OCI-LY7 (cell line): ENCODE measurements around the gene PHACTR2.

ENCODE experiments used
- EZH2phosphoT487 ChIP-seq: fragments of 200-600 bp; sonication (generic); IDR thresholded peaks from 2 replicates; pipeline ENCODE4 v1.6.1; 2018; ENCODE audit warnings: low read depth, borderline replicate concordance, mild to moderate bottlenecking, mixed run types, antibody characterized with exemption, low read length, moderate library complexity, mixed read lengths
- TF ChIP-seq, protein P1 (sequence below): fragments of 200-600 bp; sonication (generic); conservative IDR thresholded peaks from 2 replicates; pipeline ENCODE4 v1.5.1; 2014; ENCODE audit warnings: mild to moderate bottlenecking, antibody characterized with exemption, low read length, moderate library complexity, mixed read lengths

DNA sequence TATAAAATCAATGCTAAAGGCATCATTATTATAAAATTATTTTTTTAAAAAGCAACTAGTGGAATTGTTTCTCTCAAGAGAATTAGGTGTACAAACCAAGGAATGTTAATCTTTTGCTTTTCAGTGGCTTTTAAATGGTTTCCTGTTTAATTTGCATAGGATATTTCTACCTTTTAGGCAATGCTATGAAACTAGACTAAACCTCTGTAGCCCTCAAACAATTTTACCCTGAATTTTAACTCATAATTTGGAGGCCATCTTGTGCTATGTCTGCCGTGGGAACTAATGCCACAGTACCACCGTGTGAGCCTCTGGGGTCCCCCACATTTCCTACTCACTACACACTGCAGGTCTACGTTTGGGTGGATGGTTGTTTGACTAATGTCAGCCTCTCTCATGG lies 20.6 kb downstream of the PHACTR2 start:
- TF ChIP-seq, protein P1, sequence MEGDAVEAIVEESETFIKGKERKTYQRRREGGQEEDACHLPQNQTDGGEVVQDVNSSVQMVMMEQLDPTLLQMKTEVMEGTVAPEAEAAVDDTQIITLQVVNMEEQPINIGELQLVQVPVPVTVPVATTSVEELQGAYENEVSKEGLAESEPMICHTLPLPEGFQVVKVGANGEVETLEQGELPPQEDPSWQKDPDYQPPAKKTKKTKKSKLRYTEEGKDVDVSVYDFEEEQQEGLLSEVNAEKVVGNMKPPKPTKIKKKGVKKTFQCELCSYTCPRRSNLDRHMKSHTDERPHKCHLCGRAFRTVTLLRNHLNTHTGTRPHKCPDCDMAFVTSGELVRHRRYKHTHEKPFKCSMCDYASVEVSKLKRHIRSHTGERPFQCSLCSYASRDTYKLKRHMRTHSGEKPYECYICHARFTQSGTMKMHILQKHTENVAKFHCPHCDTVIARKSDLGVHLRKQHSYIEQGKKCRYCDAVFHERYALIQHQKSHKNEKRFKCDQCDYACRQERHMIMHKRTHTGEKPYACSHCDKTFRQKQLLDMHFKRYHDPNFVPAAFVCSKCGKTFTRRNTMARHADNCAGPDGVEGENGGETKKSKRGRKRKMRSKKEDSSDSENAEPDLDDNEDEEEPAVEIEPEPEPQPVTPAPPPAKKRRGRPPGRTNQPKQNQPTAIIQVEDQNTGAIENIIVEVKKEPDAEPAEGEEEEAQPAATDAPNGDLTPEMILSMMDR: no peak
- no peak for TF ChIP-seq EZH2phosphoT487
